ENCODE data around the gene NPAS2. TPM values are rescaled to one million over a fixed set of nuclear protein-coding genes. Genes with fewer than 3 reads are reported as not detected.

Gene NPAS2
- polyA plus RNA-seq, 1 donor (not counting 4 experiments of a cell fraction or from before 2014, with no cell fraction given): 17.7 TPM

DNA sequence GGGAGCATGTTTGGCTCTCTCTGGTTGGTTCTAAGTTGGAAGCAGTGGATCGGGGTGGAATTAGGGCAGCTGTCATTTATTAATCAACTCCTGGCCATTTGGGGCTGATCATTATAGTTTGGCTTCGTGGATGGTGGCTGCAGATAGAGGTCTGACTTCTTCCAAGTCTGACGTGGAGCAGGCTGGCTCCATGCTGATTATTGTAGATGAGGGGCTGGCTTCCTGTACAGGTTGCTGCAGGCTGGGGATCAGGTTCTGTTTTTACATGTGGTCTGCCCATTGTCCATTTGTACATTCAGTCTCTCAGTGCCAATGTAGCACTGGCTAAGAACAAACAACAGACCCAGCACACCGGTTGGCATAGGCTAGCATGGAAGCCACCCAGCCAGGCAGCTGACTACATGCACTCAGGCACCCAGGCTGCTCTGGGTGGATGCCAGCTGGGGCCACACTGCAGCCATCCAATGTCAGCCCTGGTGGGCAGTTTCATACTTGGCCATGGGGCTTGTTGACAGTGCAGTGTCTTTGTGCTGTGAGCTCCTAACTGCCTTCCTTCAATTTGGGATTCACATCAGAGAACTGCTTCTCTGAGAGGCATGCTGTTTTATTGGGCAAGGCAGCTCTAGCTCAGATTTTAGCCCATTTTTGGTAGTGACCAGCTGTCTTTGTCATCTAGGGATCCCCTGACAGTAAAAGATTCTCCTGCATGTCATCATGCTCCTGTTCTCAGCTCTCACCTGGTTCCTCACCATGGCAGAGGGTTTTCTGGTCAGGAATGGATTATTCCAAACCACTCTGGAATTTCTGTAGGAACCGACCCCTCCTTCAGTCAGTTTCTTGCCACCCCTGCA lies 25.4 kb downstream of the NPAS2 start:
- FAIRE-seq (no peak), DNase-seq (ENCODE audit: low read depth, low spot score) (no peak)
- dilution Hi-C loops (cut with MboI; ENCODE audit: extremely low pct_ligation_motif_present, low sequenced_read_pairs): no loop called here
- H3K4me2 ChIP-seq (ENCODE audit: control insufficient read depth, extremely low read depth, insufficient read depth, low read depth, low read length): no peak overlapping the region
- no peaks in the 10 kb centered on the region for H3K27me3 ChIP-seq (ENCODE audit: control insufficient read depth, extremely low read depth, insufficient read depth, low read length)
- no peak overlapping the region for H3K27ac ChIP-seq (ENCODE audit: control insufficient read depth, insufficient read depth, low read length)
- H3K9ac ChIP-seq (ENCODE audit: control insufficient read depth, extremely low read depth, insufficient read depth, low read length): no peak overlapping the region
- no peaks in the 10 kb centered on the region for H3K4me1 ChIP-seq (ENCODE audit: control insufficient read depth, extremely low read depth, insufficient read depth, low read length)
- H4K20me1 ChIP-seq (ENCODE audit: control insufficient read depth, extremely low read depth, insufficient read depth, low read length): peaks cover 4% of the 10 kb centered on the region
- H3K4me3 ChIP-seq (ENCODE audit: control insufficient read depth in 2 of 3, extremely low read depth in 1 of 3, insufficient read depth in 2 of 3, low read depth in 1 of 3, low read length in 3 of 3): no peak overlapping the region
- H3K9me3 ChIP-seq (ENCODE audit: control insufficient read depth, low read depth, low read length): no peaks in the 10 kb centered on the region
- no peak overlapping the region for H2AFZ ChIP-seq (ENCODE audit: control insufficient read depth, low read length)
- TF ChIP-seq, protein P1, sequence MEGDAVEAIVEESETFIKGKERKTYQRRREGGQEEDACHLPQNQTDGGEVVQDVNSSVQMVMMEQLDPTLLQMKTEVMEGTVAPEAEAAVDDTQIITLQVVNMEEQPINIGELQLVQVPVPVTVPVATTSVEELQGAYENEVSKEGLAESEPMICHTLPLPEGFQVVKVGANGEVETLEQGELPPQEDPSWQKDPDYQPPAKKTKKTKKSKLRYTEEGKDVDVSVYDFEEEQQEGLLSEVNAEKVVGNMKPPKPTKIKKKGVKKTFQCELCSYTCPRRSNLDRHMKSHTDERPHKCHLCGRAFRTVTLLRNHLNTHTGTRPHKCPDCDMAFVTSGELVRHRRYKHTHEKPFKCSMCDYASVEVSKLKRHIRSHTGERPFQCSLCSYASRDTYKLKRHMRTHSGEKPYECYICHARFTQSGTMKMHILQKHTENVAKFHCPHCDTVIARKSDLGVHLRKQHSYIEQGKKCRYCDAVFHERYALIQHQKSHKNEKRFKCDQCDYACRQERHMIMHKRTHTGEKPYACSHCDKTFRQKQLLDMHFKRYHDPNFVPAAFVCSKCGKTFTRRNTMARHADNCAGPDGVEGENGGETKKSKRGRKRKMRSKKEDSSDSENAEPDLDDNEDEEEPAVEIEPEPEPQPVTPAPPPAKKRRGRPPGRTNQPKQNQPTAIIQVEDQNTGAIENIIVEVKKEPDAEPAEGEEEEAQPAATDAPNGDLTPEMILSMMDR (optimal IDR thresholded peaks at IDR 0.05 in 1 of 3, IDR thresholded peaks at IDR 0.05 in 1 of 3, conservative IDR thresholded peaks at IDR 0.05 in 1 of 3; ENCODE audit: extremely low read depth in 1 of 3, insufficient read depth in 2 of 3, low read length in 3 of 3): no peak
- TF ChIP-seq EZH2 (IDR thresholded peaks at IDR 0.05; ENCODE audit: low read length): no peak
- peaks cover 38% of the 10 kb centered on the region for H3K79me2 ChIP-seq (ENCODE audit: control insufficient read depth, insufficient read depth, low read length)
- peaks cover 6 to 10% of the 10 kb centered on the region in 2 experiments for H3K36me3 ChIP-seq (ENCODE audit: control insufficient read depth in 2 of 2, extremely low read depth in 1 of 2, insufficient read depth in 2 of 2, low read length in 2 of 2)
- H3K9me1 ChIP-seq (ENCODE audit: control insufficient read depth, extremely low read depth, insufficient read depth, low read length): no peaks in the 10 kb centered on the region

DNA sequence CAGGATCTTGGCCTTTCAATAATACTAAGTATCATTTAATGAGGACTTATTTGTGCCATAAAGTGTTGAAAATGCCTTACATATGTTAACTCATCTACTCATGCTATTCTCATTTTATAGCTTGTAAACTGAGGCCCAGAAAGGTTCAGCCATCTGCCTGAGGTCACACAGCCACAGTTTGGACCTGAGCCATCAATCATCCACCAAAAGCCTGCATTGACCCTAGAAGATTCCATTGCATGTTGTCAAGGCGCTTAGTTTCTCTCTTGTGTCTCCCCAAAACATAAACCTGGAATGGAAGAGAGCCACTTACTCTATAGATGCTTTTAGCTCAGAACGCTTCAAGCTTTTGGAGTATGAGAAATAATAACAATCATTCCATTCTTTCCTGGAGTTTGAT lies 26.8 kb downstream of the NPAS2 start:
- Histone ChIP-seq H3K36me3 (ENCODE audit: control insufficient read depth in 2 of 2, extremely low read depth in 1 of 2, insufficient read depth in 2 of 2, low read length in 2 of 2) (peaks cover 3 to 8% of the 10 kb centered on the region in 2 experiments), H3K4me2 (ENCODE audit: control insufficient read depth, extremely low read depth, insufficient read depth, low read depth, low read length) (no peak overlapping the region), H3K27ac (ENCODE audit: control insufficient read depth, insufficient read depth, low read length) (no peak overlapping the region), H3K4me1 (ENCODE audit: control insufficient read depth, extremely low read depth, insufficient read depth, low read length) (no peaks in the 10 kb centered on the region), H3K79me2 (ENCODE audit: control insufficient read depth, insufficient read depth, low read length) (peaks cover 33% of the 10 kb centered on the region), H3K4me3 (ENCODE audit: control insufficient read depth in 2 of 3, extremely low read depth in 1 of 3, insufficient read depth in 2 of 3, low read depth in 1 of 3, low read length in 3 of 3) (no peak overlapping the region), H3K9me3 (ENCODE audit: control insufficient read depth, low read depth, low read length) (no peaks in the 10 kb centered on the region), H3K9me1 (ENCODE audit: control insufficient read depth, extremely low read depth, insufficient read depth, low read length) (no peaks in the 10 kb centered on the region), H4K20me1 (ENCODE audit: control insufficient read depth, extremely low read depth, insufficient read depth, low read length) (peaks cover 4% of the 10 kb centered on the region), H3K9ac (ENCODE audit: control insufficient read depth, extremely low read depth, insufficient read depth, low read length) (no peak overlapping the region), H3K27me3 (ENCODE audit: control insufficient read depth, extremely low read depth, insufficient read depth, low read length) (no peaks in the 10 kb centered on the region), H2AFZ (ENCODE audit: control insufficient read depth, low read length) (no peak overlapping the region)
- FAIRE-seq (no peak), DNase-seq (ENCODE audit: low read depth, low spot score) (no peak)
- dilution Hi-C loops (cut with MboI; ENCODE audit: extremely low pct_ligation_motif_present, low sequenced_read_pairs): no loop called here
- TF ChIP-seq EZH2 (IDR thresholded peaks at IDR 0.05; ENCODE audit: low read length): no peak
- TF ChIP-seq, protein P1 (optimal IDR thresholded peaks at IDR 0.05 in 1 of 3, IDR thresholded peaks at IDR 0.05 in 1 of 3, conservative IDR thresholded peaks at IDR 0.05 in 1 of 3; ENCODE audit: extremely low read depth in 1 of 3, insufficient read depth in 2 of 3, low read length in 3 of 3): no peak

All from keratinocyte (primary cell).